Muscle of leg (tissue), 11 donors: Measurements from ENCODE around the gene STAG1. TPM values are rescaled to one million over a fixed set of nuclear protein-coding genes. Genes with fewer than 3 reads are reported as not detected.
"Not testable (repeated sequence)": the region's sequence is repeated elsewhere in the genome, so short reads cannot be mapped to it uniquely, and the experiment has no call there.

ENCODE experiments used
- DNase-seq: peaks from one replicate; pipeline ENCODE4 v3.0.0; 2013
- H3K27ac ChIP-seq: one replicate; pipeline ENCODE4 v1.5.1; 2013; ENCODE audit warnings: mild to moderate bottlenecking, low read length, control low read depth
- H3K27me3 ChIP-seq: one replicate; pipeline ENCODE4 v1.6.1; 2013; ENCODE audit warnings: low read length; ENCODE audit not compliant: control insufficient read depth, insufficient read depth
- H3K36me3 ChIP-seq: one replicate; pipeline ENCODE4 v1.6.1; 2013; ENCODE audit warnings: low read length; ENCODE audit not compliant: control insufficient read depth, insufficient read depth
- H3K4me1 ChIP-seq: one replicate; pipeline ENCODE4 v1.6.1; 2013; ENCODE audit warnings: low read length; ENCODE audit not compliant: control insufficient read depth, insufficient read depth
- H3K4me3 ChIP-seq: one replicate; pipeline ENCODE4 v1.5.1; 2013; ENCODE audit warnings: low read length, control low read depth
- H3K9me3 ChIP-seq: replicated peaks from 2 replicates; pipeline ENCODE4 v1.6.1; 2013; ENCODE audit warnings: low read depth, low read length; ENCODE audit not compliant: control insufficient read depth
- whole genome bisulfite sequencing: methylation state at CpG from one replicate; pipeline ENCODE4 v1.1.5; 2013; ENCODE audit warnings: missing lambda C conversion rate; ENCODE audit not compliant: insufficient coverage; 5-methylcytosine and 5-hydroxymethylcytosine counted together
- polyA plus RNA-seq, 8 donors: library from polyadenylated mRNA; unstranded; fragments of 120-200 nt; gene quantifications; one replicate each; pipeline versions ENCODE4 v1.2.1 to v1.2.3, GENCODE V29; 2013; ENCODE audit warnings: inconsistent platforms in 1 of 8, low replicate concordance in 1 of 8; ENCODE audit not compliant: insufficient read length in 8 of 8, insufficient read depth in 1 of 8
- total RNA-seq: library from RNA; stranded (reverse); fragments of 120-200 nt; gene quantifications from one replicate; pipeline ENCODE4 v1.2.4, GENCODE V29; 2013

Gene STAG1
- total and polyA plus RNA-seq, 9 donors: 22.9 to 52.2 (median 32.9) TPM

GRCh38 chr3:136634821-136635220 lies 117.4 kb downstream of the STAG1 start:
- WGBS: no CpG with 5 or more reads among the region's 4 CpGs
- H3K27me3 ChIP-seq: no peaks in the 10 kb centered on the region
- DNase-seq: no peak
- H3K4me3 ChIP-seq: no peak overlapping the region
- H3K36me3 ChIP-seq: no peaks in the 10 kb centered on the region
- no peaks in the 10 kb centered on the region for H3K4me1 ChIP-seq
- no peak overlapping the region for H3K27ac ChIP-seq
- no peaks in the 10 kb centered on the region for H3K9me3 ChIP-seq

GRCh38 chr3:136632625-136633081 lies 119.5 kb downstream of the STAG1 start:
- Histone ChIP-seq H3K27ac (no peak overlapping the region), H3K4me1 (no peaks in the 10 kb centered on the region), H3K27me3 (no peaks in the 10 kb centered on the region), H3K4me3 (no peak overlapping the region), H3K9me3 (no peaks in the 10 kb centered on the region), H3K36me3 (no peaks in the 10 kb centered on the region)
- DNase-seq: no peak
- WGBS: 70% methylated on average over 3 of the region's 5 CpGs

- no peak overlapping the region for H3K4me3 ChIP-seq
- no peaks in the 10 kb centered on the region for H3K36me3 ChIP-seq
- H3K27ac ChIP-seq: no peak overlapping the region
- 100% methylated on average over 1 of the region's 5 CpGs for WGBS
- DNase-seq: no peak
- H3K9me3 ChIP-seq: no peaks in the 10 kb centered on the region
- no peaks in the 10 kb centered on the region for H3K27me3 ChIP-seq
- no peaks in the 10 kb centered on the region for H3K4me1 ChIP-seq
Measured at GRCh38 chr3:136631424-136631823, 120.8 kb downstream of the STAG1 start.

GRCh38 chr3:136630915-136631314 lies 121.3 kb downstream of the STAG1 start:
- Histone ChIP-seq H3K9me3 (no peaks in the 10 kb centered on the region), H3K27me3 (no peaks in the 10 kb centered on the region), H3K4me3 (no peak overlapping the region), H3K36me3 (no peaks in the 10 kb centered on the region), H3K4me1 (no peaks in the 10 kb centered on the region), H3K27ac (no peak overlapping the region)
- WGBS: no CpG with 5 or more reads among the region's 1 CpG
- DNase-seq: peak; percentile 61

GRCh38 chr3:136626493-136626892 lies 125.7 kb downstream of the STAG1 start:
- Histone ChIP-seq H3K36me3 (no peaks in the 10 kb centered on the region), H3K4me1 (no peaks in the 10 kb centered on the region), H3K27me3 (no peaks in the 10 kb centered on the region), H3K27ac (no peak overlapping the region), H3K9me3 (no peaks in the 10 kb centered on the region), H3K4me3 (no peak overlapping the region)
- no CpG with 5 or more reads among the region's 3 CpGs for WGBS
- DNase-seq: no peak

- WGBS: 95% methylated on average over 2 of the region's 4 CpGs
Measured at GRCh38 chr3:136624894-136625815, 127.0 kb downstream of the STAG1 start.

GRCh38 chr3:136624371-136624770 lies 127.8 kb downstream of the STAG1 start:
- no peak overlapping the region for H3K4me3 ChIP-seq
- WGBS: no CpG with 5 or more reads among the region's 3 CpGs
- peaks cover 3% of the 10 kb centered on the region for H3K36me3 ChIP-seq
- DNase-seq: no peak
- no peaks in the 10 kb centered on the region for H3K4me1 ChIP-seq
- H3K27me3 ChIP-seq: no peaks in the 10 kb centered on the region
- H3K27ac ChIP-seq: no peak overlapping the region
- H3K9me3 ChIP-seq: no peaks in the 10 kb centered on the region

More at GRCh38 chr3:136624894-136625815, 127.0 kb downstream of the STAG1 start:
- Histone ChIP-seq H3K9me3 (no peaks in the 10 kb centered on the region), H3K4me3 (no peak overlapping the region), H3K27me3 (no peaks in the 10 kb centered on the region), H3K4me1 (no peaks in the 10 kb centered on the region), H3K36me3 (no peaks in the 10 kb centered on the region), H3K27ac (no peak overlapping the region)
- no peak for DNase-seq

- H3K27me3 ChIP-seq: no peaks in the 10 kb centered on the region
- DNase-seq: no peak
- H3K27ac ChIP-seq: no peak overlapping the region
- no peak overlapping the region for H3K4me3 ChIP-seq
- H3K4me1 ChIP-seq: no peaks in the 10 kb centered on the region
- H3K9me3 ChIP-seq: no peaks in the 10 kb centered on the region
- no CpG with 5 or more reads among the region's 2 CpGs for WGBS
- H3K36me3 ChIP-seq: peaks cover 6% of the 10 kb centered on the region
Measured at GRCh38 chr3:136621628-136622027, 130.6 kb downstream of the STAG1 start.

GRCh38 chr3:136620436-136620835 lies 131.7 kb downstream of the STAG1 start:
- H3K9me3 ChIP-seq: no peaks in the 10 kb centered on the region
- H3K27ac ChIP-seq: no peak overlapping the region
- no peaks in the 10 kb centered on the region for H3K27me3 ChIP-seq
- H3K4me3 ChIP-seq: no peak overlapping the region
- no peaks in the 10 kb centered on the region for H3K4me1 ChIP-seq
- DNase-seq: no peak
- peaks cover 6% of the 10 kb centered on the region for H3K36me3 ChIP-seq

- not testable (repeated sequence) for DNase-seq, H3K27me3 ChIP-seq, H3K4me3 ChIP-seq, H3K9me3 ChIP-seq, H3K27ac ChIP-seq, H3K36me3 ChIP-seq, H3K4me1 ChIP-seq
- 63% methylated on average over 3 of the region's 6 CpGs for WGBS
Measured at GRCh38 chr3:136617969-136618525, 134.1 kb downstream of the STAG1 start.
